Endothelial cell of hepatic sinusoid (primary cell): ENCODE measurements around the gene LDB3.

Experiments used
- in situ Hi-C: cut with HindIII; loops from 2 replicates; pipeline ENCODE4 v1.10.0; 2017; ENCODE audit warnings: low sequenced_read_pairs

The LDB3 gene

DNA sequence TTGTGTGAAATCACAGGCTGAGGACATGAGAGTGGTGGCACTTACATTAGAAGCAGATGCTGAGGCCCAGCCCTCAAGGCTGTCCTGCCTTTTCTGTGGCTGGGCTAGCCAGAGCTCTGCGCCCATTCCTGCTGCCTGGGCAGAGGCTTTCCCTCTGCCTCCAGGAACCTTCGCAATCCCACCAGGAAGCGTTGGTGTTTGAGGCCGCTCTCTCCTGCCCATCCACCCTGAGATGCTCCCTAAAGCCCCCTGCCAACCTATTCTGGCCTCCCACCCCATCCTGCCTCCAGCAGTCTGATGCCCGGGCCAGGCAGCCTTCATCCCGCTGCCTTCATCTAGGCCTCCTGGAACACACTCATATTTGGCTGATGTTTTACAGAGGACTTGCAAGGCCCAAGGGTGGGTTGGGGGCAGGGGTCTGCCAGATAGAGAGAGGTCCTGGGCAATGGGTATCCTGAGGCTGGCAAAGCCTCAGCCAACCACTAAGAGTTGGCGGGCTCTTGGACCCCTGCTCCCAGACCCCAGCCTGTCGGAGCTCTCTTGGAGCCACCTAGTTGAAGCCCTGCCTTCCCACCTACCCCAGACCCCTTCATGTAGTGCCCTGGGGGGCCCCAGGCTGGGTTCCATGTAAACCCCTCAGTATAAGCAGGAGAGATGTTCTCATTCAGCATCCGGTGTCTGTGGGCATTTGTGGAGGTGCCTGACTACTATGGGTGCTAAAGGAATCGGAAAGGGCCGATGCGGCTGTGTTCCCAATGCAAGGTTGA is 32.7 kb downstream of the LDB3 start:
- in situ Hi-C loops = loop anchor here (10.0 kb wide), 1 partner anchor 84 kb away; no protein-coding TSS in a partner anchor

DNA sequence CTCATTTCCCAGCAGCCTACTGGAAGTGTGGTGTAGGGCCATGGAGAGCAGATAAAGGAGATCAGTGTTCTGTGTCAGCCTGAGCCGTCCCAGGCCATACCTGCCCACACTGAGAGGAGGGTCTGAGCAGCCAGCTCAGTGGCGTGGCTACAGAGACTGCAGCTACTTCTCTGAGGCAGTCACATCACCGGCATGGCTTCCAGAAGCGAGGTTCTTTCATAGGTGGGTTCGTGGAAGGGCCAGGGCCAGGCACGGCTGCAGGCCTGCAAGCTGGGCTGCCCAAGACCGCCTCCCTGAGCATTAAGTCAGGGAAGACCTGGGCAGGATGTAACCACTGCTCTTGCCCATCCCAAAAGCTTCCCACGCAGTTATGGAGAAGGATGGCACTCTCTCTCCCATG is 34.9 kb downstream of the LDB3 start:
- in situ Hi-C loops = loop anchor here (10.0 kb wide), 1 partner anchor 82 kb away; no protein-coding TSS in a partner anchor

DNA sequence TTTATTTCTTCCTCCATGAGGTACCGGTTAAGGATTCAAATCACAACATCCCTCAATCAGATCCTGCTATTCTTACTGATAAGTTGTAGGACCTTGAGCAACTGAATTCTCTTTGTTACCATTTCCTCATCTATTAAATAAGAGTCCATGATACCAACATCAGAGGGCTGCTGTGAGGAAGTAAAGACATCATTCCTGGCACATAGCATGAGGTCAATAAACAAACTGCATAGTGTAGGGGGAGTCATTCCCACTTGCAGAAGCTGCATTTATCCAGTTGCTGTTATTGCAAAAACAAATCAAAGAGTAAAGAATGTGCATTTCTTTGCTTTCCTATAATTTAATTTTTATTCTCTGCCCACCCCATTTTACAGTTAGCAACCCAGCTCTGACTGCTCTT is 36.8 kb downstream of the LDB3 start:
- in situ Hi-C loops = loop anchor here (5.0 to 10.0 kb wide), 2 partner anchors 80 to 217 kb away; no protein-coding TSS in a partner anchor

DNA sequence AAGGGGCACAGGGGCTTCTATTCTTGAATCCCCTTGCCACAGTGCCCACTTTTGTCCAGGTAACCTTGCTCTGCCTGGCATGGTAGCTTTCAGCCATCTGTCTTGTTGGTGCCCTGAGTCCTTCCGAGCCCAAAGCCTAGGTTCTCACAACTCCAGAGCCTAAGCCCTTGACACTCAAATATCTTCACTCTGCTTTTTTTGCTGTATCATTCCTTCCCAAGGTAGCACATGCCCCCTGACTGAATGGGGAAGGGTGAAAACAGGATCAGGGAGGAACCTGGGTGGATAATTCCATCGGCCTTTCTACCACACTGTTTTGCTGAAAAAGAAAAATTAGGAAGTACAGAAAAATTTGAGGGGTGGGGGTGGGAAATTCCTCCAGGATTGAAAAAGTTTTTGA is 37.6 kb downstream of the LDB3 start:
- in situ Hi-C loops = loop anchor here (5.0 to 10.0 kb wide), 2 partner anchors 79 to 216 kb away; no protein-coding TSS in a partner anchor

DNA sequence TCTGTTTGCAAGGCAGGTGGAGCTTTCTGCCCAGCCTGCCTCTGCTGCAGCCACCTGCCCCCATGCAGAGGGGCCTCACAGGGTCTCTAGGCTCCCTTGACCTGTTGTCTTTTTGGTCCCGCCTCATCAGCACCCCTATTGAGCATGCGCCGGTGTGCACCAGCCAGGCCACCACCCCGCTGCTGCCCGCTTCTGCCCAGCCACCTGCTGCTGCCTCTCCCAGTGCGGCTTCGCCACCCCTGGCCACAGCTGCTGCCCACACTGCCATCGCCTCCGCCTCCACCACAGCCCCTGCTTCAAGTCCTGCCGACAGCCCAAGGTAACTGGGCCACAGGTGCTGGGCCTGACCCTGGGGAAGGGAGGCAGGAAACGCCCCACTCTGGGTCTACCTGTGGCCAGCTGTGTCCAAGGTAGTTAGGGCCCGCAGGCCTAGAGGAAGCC is 38.1 kb downstream of the LDB3 start:
- in situ Hi-C loops = loop anchor here (5.0 to 10.0 kb wide), 2 partner anchors 78 to 216 kb away; no protein-coding TSS in a partner anchor

DNA sequence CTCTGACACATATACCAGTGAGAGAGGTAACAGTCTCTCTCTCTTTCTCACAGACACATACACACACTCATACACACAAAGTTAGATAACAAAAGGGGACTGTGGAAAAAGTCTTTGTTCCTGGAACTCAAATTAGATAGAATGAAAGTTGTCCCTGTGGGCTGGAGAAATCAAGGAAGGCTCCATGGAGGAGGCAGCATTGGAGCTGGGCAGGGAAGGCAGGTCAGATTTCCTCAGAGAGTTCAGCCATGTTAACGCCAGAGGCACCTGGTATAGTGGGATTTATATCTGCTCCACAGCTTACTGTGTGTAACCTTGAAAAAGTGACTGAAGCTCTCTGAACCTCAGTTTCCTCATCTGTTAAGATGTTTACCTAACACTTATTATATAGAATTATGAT is 38.7 kb downstream of the LDB3 start:
- in situ Hi-C loops = loop anchor here (5.0 to 10.0 kb wide), 2 partner anchors 78 to 215 kb away; no protein-coding TSS in a partner anchor

DNA sequence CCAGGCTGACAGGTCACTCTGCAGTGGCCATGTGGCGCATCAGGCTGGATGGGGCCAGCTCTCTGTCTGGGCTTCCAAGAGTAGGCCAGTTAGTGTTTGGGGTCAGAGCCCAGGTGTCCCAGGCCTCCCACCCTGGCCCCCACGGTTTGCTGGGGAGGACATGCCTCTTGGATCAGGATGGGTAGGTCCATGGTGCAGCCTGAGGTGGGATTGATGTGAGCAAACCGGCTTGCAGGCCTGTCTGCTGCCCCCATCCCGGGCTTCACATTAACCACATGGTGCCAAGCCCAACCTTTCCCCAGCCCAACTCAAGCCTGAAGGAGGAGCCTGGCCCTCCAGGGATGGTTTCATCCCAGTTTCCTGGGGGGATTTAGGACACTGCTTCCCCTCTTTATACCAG is 39.2 kb downstream of the LDB3 start:
- in situ Hi-C loops = loop anchor here (5.0 to 10.0 kb wide), 2 partner anchors 77 to 215 kb away; no protein-coding TSS in a partner anchor

DNA sequence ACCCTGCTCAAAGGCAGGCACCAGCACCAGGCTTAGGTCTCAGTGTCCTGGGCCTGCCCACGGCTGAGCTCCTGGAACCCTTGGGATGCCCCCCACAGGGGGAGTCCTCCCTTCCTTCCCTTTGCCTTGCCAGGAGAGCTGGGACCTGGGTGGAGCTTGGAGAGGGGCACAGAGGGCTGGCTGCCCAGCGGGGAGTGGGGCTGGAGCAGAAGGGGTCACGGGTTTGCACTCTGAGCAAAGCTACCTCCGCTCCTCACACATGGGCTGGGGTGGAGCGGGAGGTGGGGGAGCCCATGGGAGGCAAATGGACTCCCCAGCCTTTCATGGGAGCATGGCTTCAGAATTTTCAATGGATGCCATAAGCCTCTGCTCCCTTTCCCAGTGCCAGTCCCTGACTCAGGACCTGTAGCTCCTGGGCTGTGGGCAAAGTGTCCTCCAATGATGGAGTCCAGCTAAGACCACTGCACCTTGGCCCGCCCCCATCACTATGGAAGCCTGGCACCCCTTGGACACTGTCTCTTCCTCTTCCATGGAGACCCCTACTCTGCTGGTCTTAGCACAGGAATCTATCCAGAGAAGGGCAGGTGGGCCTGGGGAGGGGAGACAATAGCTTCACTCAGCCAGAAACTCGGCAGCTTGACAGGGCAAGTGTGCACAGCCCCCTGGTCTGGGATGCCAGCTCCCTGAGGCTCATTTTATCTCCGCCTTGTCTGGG is 39.9 kb downstream of the LDB3 start:
- in situ Hi-C loops = loop anchor here (5.0 to 10.0 kb wide), 2 partner anchors 77 to 214 kb away; no protein-coding TSS in a partner anchor

GRCh38 chr10:86708783-86709380 is 40.6 kb downstream of the LDB3 start:
- in situ Hi-C loops = loop anchor here (5.0 to 10.0 kb wide), 2 partner anchors 76 to 213 kb away; no protein-coding TSS in a partner anchor

DNA sequence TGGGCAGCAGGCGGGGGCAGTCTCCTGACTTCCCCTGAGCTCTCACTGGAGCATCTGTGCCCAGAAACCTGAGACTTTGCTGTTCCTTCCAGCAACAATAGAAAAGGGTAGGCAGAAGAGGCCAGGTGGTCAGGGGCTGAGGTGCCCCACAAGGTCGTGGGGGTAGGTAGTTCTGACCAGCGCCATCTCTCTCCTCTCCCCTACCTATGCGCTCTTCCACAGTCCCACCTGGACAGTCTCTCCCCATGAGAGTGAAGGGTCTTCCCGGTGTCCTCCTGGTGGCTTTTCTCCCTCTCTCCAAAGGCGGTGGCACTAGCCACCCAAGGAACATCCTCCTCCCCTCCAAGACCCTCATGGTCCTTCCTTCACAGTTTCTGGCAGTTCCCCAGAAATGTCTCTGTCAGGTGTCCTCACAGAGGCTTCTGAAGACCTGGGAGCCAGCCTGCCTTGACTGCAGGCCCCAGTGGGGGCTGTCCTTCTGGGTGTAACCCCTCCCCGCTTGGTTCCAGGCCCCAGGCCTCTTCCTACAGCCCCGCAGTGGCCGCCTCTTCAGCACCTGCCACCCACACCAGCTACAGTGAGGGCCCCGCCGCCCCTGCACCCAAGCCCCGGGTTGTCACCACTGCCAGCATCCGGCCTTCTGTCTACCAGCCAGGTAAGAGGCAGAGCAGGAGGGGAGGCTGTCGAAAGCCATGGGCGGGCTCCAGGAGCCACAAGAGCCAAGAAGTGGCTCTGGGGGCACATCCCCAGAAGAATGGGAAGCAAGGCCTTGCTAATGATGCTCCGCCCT is 41.3 kb downstream of the LDB3 start:
- in situ Hi-C loops = loop anchor here (5.0 to 10.0 kb wide), 2 partner anchors 75 to 213 kb away; no protein-coding TSS in a partner anchor

GRCh38 chr10:86710987-86711512 is 42.7 kb downstream of the LDB3 start:
- in situ Hi-C loops = no loop called here

GRCh38 chr10:86711513-86712316 is 43.4 kb downstream of the LDB3 start:
- in situ Hi-C loops = no loop called here

DNA sequence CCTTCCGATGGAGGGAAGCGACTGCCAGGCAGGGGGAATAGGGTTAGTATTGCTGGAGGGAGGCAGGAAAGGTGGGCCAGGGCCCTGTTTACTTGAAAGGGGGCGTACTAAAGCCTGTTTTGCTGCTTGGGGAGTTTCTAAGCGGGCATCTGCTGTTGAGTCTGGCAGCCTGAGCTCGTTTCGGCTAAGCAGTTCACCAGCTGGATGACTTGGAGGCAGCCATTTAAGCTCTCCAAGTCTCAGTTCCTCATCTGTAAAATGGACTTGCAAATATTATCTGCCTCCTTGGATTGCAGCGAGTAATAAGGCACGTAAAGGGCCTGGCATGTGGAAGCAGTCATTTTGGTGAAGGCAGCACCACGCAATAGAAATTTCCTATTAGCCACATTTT is 44.0 kb downstream of the LDB3 start:
- in situ Hi-C loops = no loop called here

GRCh38 chr10:86715156-86715795 is 47.0 kb downstream of the LDB3 start:
- in situ Hi-C loops = no loop called here

DNA sequence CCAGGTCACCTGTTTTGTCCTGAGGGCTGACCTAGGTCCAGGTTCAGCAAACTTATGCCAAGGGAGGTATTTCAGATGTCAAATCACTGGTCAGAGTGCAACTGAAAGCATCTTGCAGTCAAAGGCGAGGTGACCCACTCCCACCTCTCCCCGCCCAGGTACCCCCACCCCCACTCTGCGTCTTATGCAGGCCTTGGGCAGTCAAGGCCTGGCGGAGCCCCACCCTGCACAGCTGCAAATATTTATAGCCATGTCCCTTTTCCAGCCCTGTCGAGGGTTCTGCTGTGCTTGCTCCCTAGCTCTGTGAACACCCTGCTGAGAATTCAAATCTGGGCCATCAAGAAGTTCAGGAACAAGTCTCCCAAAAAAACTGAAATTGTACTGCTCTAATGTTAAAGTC is 47.5 kb downstream of the LDB3 start:
- in situ Hi-C loops = no loop called here

- in situ Hi-C loops = no loop called here
Measured at GRCh38 chr10:86716466-86716865, 48.2 kb downstream of the LDB3 start.

DNA sequence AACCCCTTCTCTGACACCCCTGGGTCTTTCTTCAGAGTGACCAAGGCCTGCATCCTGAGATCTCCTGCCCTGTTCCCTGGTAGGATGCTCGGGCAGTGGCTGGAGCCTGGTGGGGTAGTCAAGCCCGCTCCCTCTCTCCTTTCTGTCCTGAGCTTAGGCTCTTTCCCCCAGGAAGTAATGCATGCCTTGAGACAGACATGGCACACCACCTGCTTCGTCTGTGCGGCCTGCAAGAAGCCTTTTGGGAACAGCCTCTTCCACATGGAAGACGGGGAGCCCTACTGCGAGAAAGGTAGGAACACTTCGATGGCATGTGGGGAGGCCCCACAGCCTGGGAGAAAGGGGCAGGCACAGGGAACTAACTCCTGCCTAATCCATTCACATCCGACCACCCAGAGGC is 50.2 kb downstream of the LDB3 start:
- in situ Hi-C loops = no loop called here

GRCh38 chr10:86721232-86721631 is 52.9 kb downstream of the LDB3 start:
- in situ Hi-C loops = no loop called here

GRCh38 chr10:86723009-86723408 is 54.7 kb downstream of the LDB3 start:
- in situ Hi-C loops = no loop called here
